HG03066 (cell line): ENCODE data around the gene GRIPAP1.

ENCODE experiments used
- ATAC-seq: cut with Tn5 transposase; IDR thresholded peaks from one replicate; pipeline ENCODE4 v1.9.1; 2021; ENCODE audit warnings: low read depth; ENCODE audit not compliant: unreplicated experiment

The GRIPAP1 gene

GRCh38 chrX:48927736-48928382 is 74.2 kb downstream of the GRIPAP1 start:
- no peak for ATAC-seq

- no peak for ATAC-seq
These were observed 74.9 kb downstream of the GRIPAP1 start for GRCh38 chrX:48927123-48927522.

- ATAC-seq = no peak
These were observed 77.8 kb downstream of the GRIPAP1 start for GRCh38 chrX:48924270-48924669.

GRCh38 chrX:48923771-48924170 is 78.3 kb downstream of the GRIPAP1 start:
- ATAC-seq = no peak
